Endothelial cell of umbilical vein (primary cell): Measurements from ENCODE around the gene GRPEL1. TPM values are rescaled to one million over a fixed set of nuclear protein-coding genes. Genes with fewer than 3 reads are reported as not detected.

Source experiments
- BruUV-seq: library from RNA; stranded (reverse); fragments of 400-500 nt; replicated peaks from 2 replicates; lab custom pipeline; 2021; lab: Mats Ljungman, UMichigan
- CTCF ChIA-PET: fragments of 300-600, 350-600 bp; sonication (Branson Sonifier 250); formaldehyde crosslinking; loops from one replicate; lab custom pipeline; 2021; ENCODE audit warnings: antibody characterized with exemption, inconsistent platforms; lab: Charles Lee
- POLR2A ChIA-PET: fragments of 300-600, 350-600 bp; sonication (Branson Sonifier 250); formaldehyde crosslinking; loops from one replicate; lab custom pipeline; 2021; ENCODE audit warnings: antibody characterized with exemption, inconsistent platforms; lab: Charles Lee
- DNase-seq: peaks from one replicate; pipeline ENCODE4 v3.0.0-alpha.2; 2011; ENCODE audit warnings: low read depth, low spot score
- FAIRE-seq: peaks from 2 replicates; lab custom pipeline; 2011; peaks lifted over from hg19 to GRCh38; lab: Jason Lieb, UNC
- H2AFZ ChIP-seq: 2 replicates; pipeline ENCODE4 v1.6.0; 2012; ENCODE audit warnings: low read depth, low read length, control low read depth, inconsistent platforms
- H3K27ac ChIP-seq: 2 replicates; pipeline ENCODE4 v1.5.1; 2011; ENCODE audit warnings: low read depth, mild to moderate bottlenecking, control low read depth, low read length, moderate library complexity; ENCODE audit not compliant: insufficient read depth
- H3K27me3 ChIP-seq, 2 experiments: 2 replicates each; pipeline versions ENCODE4 v1.6.0 to v1.6.1; 2011; ENCODE audit warnings: low read length in 2 of 2, mixed read lengths in 1 of 2; ENCODE audit not compliant: control insufficient read depth in 2 of 2, insufficient read depth in 2 of 2
- H3K36me3 ChIP-seq, 2 experiments: 2 replicates in 1 of 2; 3 replicates in 1 of 2; pipeline ENCODE4 v1.5.1; 2011; ENCODE audit warnings: low read length in 2 of 2, mild to moderate bottlenecking in 1 of 2, moderate library complexity in 1 of 2; ENCODE audit not compliant: control insufficient read depth in 2 of 2, insufficient read depth in 2 of 2; ENCODE audit errors: extremely low read depth in 1 of 2
- H3K4me1 ChIP-seq: 3 replicates; pipeline ENCODE4 v1.5.1; 2011; ENCODE audit warnings: mild to moderate bottlenecking, low read length; ENCODE audit not compliant: control insufficient read depth, insufficient read depth; ENCODE audit errors: extremely low read depth
- H3K4me2 ChIP-seq: 2 replicates; pipeline ENCODE4 v1.6.1; 2011; ENCODE audit warnings: low read length, control low read depth, mixed read lengths; ENCODE audit not compliant: insufficient read depth
- H3K4me3 ChIP-seq, 3 experiments: fragments of 200-600 bp in 1 of 3; sonication (generic), shearing (Covaris generic) in 1 of 3; replicated peaks in 1 of 3; 2 replicates each; pipeline ENCODE4 v1.5.1; 2011 to 2016; ENCODE audit warnings: control low read depth in 3 of 3, low read length in 3 of 3, mild to moderate bottlenecking in 2 of 3, inconsistent platforms in 1 of 3, low read depth in 1 of 3, moderate library complexity in 1 of 3; ENCODE audit not compliant: insufficient read depth in 1 of 3
- H3K79me2 ChIP-seq: 2 replicates; pipeline ENCODE4 v1.6.0; 2012; ENCODE audit warnings: low read length, inconsistent platforms; ENCODE audit not compliant: control insufficient read depth, insufficient read depth
- H3K9ac ChIP-seq: replicated peaks from 2 replicates; pipeline ENCODE3; 2011; ENCODE audit warnings: low read length, control low read depth; ENCODE audit not compliant: insufficient read depth; ENCODE audit errors: extremely low read depth
- H3K9me1 ChIP-seq: replicated peaks from 3 replicates; pipeline ENCODE4 v1.6.0; 2011; ENCODE audit warnings: mild to moderate bottlenecking, low read length; ENCODE audit not compliant: control insufficient read depth, insufficient read depth; ENCODE audit errors: extremely low read depth
- H3K9me3 ChIP-seq: replicated peaks from 2 replicates; pipeline ENCODE4 v1.5.1; 2012; ENCODE audit warnings: low read length, inconsistent platforms; ENCODE audit not compliant: control insufficient read depth, insufficient read depth
- H4K20me1 ChIP-seq: replicated peaks from 2 replicates; pipeline ENCODE3; 2011; ENCODE audit warnings: mild to moderate bottlenecking, low read length; ENCODE audit not compliant: control insufficient read depth, insufficient read depth; ENCODE audit errors: extremely low read depth
- EZH2 ChIP-seq: IDR thresholded peaks from 2 replicates; pipeline ENCODE4 v1.6.1; 2012; ENCODE audit warnings: borderline replicate concordance, low read depth, mild to moderate bottlenecking, moderate library complexity, low read length, inconsistent platforms; ENCODE audit not compliant: severe bottlenecking
- FOS ChIP-seq: IDR thresholded peaks from 2 replicates; pipeline ENCODE4 v1.6.1; 2011; ENCODE audit warnings: mild to moderate bottlenecking, low read length, moderate library complexity, borderline replicate concordance; ENCODE audit not compliant: insufficient read depth
- GATA2 ChIP-seq: IDR thresholded peaks from 2 replicates; pipeline ENCODE4 v1.7.0; 2011; ENCODE audit warnings: low read depth, mild to moderate bottlenecking, moderate library complexity, mixed read lengths, low read length; ENCODE audit not compliant: insufficient read length, insufficient read depth
- JUN ChIP-seq: IDR thresholded peaks from 2 replicates; pipeline ENCODE4 v1.6.1; 2011; ENCODE audit warnings: borderline replicate concordance, low read depth; ENCODE audit not compliant: insufficient read length, insufficient read depth
- MYC ChIP-seq: IDR thresholded peaks from one replicate; pipeline ENCODE4 v1.6.1; 2011; ENCODE audit warnings: mild to moderate bottlenecking, low read depth, low read length
- POLR2A ChIP-seq: IDR thresholded peaks from 2 replicates; pipeline ENCODE4 v1.6.1; 2012; ENCODE audit warnings: low read depth, mild to moderate bottlenecking, control low read depth, low read length
- POLR2AphosphoS5 ChIP-seq: IDR thresholded peaks from 2 replicates; pipeline ENCODE4 v1.6.1; 2012; ENCODE audit warnings: low read depth, mild to moderate bottlenecking, control low read depth, low read length, moderate library complexity; ENCODE audit not compliant: insufficient read depth
- dilution Hi-C: fragments of 300-500 bp; cut with MboI; formaldehyde crosslinking; loops from one replicate; pipeline ENCODE4 v1.15.0; 2019; ENCODE audit warnings: low sequenced_read_pairs; ENCODE audit not compliant: extremely low pct_ligation_motif_present
- intact Hi-C: fragments of 100-400 bp; cut with micrococcal nuclease; formaldehyde crosslinking; loops from one replicate; pipeline ENCODE4 v1.10.0; 2022
- polyA plus RNA-seq, 4 experiments: library from polyadenylated mRNA; depleted of rRNA in 3 of 4; stranded (reverse) in 3 of 4; unstranded in 1 of 4; fragments of >200 nt; gene quantifications; 2 replicates each; pipeline versions ENCODE4 v1.2.1 to v1.2.3, GENCODE V29; 2011 to 2012; ENCODE audit warnings: missing spikeins in 1 of 4
- total RNA-seq: library from RNA; stranded (reverse); gene quantifications from 2 replicates; pipeline ENCODE4 v1.2.3, GENCODE V29; 2021
- TF ChIP-seq, protein P1 (sequence below), 2 donors: IDR thresholded peaks; 1 replicate in 1 of 2; 2 replicates in 1 of 2; pipeline ENCODE4 v1.5.1; 2011; ENCODE audit warnings: low read length in 2 of 2, mild to moderate bottlenecking in 2 of 2, moderate library complexity in 2 of 2, control low read depth in 1 of 2, inconsistent platforms in 1 of 2, low read depth in 1 of 2; ENCODE audit not compliant: insufficient read depth in 1 of 2; ENCODE audit errors: extremely low read depth in 1 of 2
- TF ChIP-seq, protein P2 (sequence below): IDR thresholded peaks from 2 replicates; pipeline ENCODE4 v1.6.1; 2011; ENCODE audit not compliant: insufficient read depth, insufficient read length

Gene GRPEL1
- total and polyA plus RNA-seq, 2 donors (not counting 3 experiments of a cell fraction or from before 2014, with no cell fraction given): 17.3 to 42.6 TPM

DNA sequence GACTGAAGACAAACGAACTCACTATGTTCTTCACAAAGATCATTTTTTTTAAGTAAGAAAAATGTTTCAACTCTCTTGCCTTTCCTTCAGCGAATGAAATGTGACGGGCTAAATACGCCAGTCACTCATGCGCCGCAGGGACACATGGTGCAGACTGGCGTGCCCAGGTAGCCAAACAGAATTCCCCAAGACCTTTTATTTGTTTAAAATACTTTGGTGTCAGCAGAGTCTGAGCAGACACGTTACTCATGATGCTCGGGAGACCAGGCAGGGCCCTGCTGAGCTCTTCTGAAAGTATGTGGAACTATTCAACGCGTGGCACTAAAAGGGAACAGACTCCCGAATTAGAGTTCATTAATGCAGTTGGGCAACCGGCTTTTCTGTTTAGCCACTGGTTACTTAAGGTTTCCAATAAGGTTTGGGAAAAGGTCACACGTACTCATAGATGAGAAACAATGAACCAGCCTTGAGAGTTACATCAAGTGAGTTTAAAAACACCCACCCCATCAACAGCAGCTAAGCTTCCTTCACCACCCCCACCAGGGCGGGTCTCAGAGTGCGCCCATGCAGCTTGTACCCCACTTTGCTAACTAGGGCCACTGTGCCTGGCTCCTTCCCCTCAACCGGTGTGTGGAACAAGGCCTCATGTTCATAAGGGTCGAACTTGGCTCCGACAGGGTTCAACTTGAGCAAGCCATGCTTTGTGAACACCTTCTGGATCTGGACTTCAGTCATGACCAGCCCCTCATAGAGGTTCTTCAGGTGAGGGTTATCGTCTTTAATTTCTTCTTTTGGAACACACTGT, 7.3 kb downstream of the GRPEL1 start:
- Histone ChIP-seq H3K4me3 (no peak overlapping the region), H3K27ac (no peak overlapping the region), H3K4me1 (peaks cover under 1% of the 10 kb centered on the region), H3K79me2 (peaks cover 26% of the 10 kb centered on the region), H3K4me2 (no peak overlapping the region), H3K9me1 (no peaks in the 10 kb centered on the region), H3K9me3 (no peaks in the 10 kb centered on the region), H3K27me3 (no peaks in the 10 kb centered on the region), H3K36me3 (peaks cover 24 to 38% of the 10 kb centered on the region in 2 experiments), H3K9ac (no peak overlapping the region), H4K20me1 (no peaks in the 10 kb centered on the region), H2AFZ (no peak overlapping the region)
- dilution Hi-C loops: no loop called here
- no peak for DNase-seq
- TF ChIP-seq, protein P1, sequence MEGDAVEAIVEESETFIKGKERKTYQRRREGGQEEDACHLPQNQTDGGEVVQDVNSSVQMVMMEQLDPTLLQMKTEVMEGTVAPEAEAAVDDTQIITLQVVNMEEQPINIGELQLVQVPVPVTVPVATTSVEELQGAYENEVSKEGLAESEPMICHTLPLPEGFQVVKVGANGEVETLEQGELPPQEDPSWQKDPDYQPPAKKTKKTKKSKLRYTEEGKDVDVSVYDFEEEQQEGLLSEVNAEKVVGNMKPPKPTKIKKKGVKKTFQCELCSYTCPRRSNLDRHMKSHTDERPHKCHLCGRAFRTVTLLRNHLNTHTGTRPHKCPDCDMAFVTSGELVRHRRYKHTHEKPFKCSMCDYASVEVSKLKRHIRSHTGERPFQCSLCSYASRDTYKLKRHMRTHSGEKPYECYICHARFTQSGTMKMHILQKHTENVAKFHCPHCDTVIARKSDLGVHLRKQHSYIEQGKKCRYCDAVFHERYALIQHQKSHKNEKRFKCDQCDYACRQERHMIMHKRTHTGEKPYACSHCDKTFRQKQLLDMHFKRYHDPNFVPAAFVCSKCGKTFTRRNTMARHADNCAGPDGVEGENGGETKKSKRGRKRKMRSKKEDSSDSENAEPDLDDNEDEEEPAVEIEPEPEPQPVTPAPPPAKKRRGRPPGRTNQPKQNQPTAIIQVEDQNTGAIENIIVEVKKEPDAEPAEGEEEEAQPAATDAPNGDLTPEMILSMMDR (IDR thresholded peaks at IDR 0.05; ENCODE audit: extremely low read depth in 1 of 2, insufficient read depth in 1 of 2, low read depth in 1 of 2, low read length in 2 of 2): no peak
- TF ChIP-seq EZH2 (no peak), POLR2A (no peak), POLR2AphosphoS5 (no peak), JUN (no peak), MYC (no peak), GATA2 (no peak), FOS (no peak)
- TF ChIP-seq, protein P2, sequence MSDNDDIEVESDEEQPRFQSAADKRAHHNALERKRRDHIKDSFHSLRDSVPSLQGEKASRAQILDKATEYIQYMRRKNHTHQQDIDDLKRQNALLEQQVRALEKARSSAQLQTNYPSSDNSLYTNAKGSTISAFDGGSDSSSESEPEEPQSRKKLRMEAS: no peak
- ChIA-PET CTCF (interaction anchor here (3.5 kb wide), 1 partner anchor 17 kb away, joined by 16 read pairs; the partner anchor contains the start of gene TADA2B), POLR2A (no interaction called here)
- FAIRE-seq: no peak
- intact Hi-C loops: no loop called here
- BruUV-seq: no TSS peak
